Immature natural killer cell (primary cell): ENCODE measurements around the gene PRKCQ. TPM values are rescaled to one million over a fixed set of nuclear protein-coding genes. Genes with fewer than 3 reads are reported as not detected.
A peak's percentile ranks its signal among the peaks of the same experiment; 100 is the strongest.

Source experiments
- DNase-seq, 3 donors: peaks; one replicate each; pipeline ENCODE4 v3.0.0; 2022; ENCODE audit warnings: mixed read lengths in 1 of 3
- H3K27ac Mint-ChIP-seq, 6 donors: one replicate each; pipeline ENCODE4 v1.8.0; 2020; ENCODE audit warnings: mixed read lengths in 6 of 6, mild to moderate bottlenecking in 5 of 6, inconsistent platforms in 4 of 6, moderate library complexity in 3 of 6
- H3K27me3 Mint-ChIP-seq, 3 donors: one replicate each; pipeline ENCODE4 v1.8.0; 2020 to 2021; ENCODE audit warnings: low read depth in 3 of 3, mild to moderate bottlenecking in 3 of 3, mixed read lengths in 3 of 3, moderate library complexity in 3 of 3, inconsistent platforms in 1 of 3
- H3K36me3 Mint-ChIP-seq, 3 donors: one replicate each; pipeline ENCODE4 v1.8.0; 2020; ENCODE audit warnings: mixed read lengths in 3 of 3, inconsistent platforms in 2 of 3, mild to moderate bottlenecking in 2 of 3
- H3K4me1 Mint-ChIP-seq, 2 donors: one replicate each; pipeline ENCODE4 v1.8.0; 2020; ENCODE audit warnings: inconsistent platforms in 2 of 2, mild to moderate bottlenecking in 2 of 2, mixed read lengths in 2 of 2, moderate library complexity in 1 of 2
- H3K4me3 Mint-ChIP-seq, 5 donors: one replicate each; pipeline ENCODE4 v1.8.0; 2020; ENCODE audit warnings: mild to moderate bottlenecking in 5 of 5, mixed read lengths in 5 of 5, inconsistent platforms in 3 of 5, moderate library complexity in 3 of 5
- H3K9me3 Mint-ChIP-seq, 6 donors: one replicate each; pipeline ENCODE4 v1.8.0; 2020; ENCODE audit warnings: mild to moderate bottlenecking in 6 of 6, mixed read lengths in 6 of 6, inconsistent platforms in 4 of 6, moderate library complexity in 3 of 6
- polyA plus RNA-seq, 3 donors: library from polyadenylated mRNA; unstranded; fragments of 300-500 nt; fragmentation: Illumina TruSeq; gene quantifications; one replicate each; pipeline ENCODE4 v1.2.3, GENCODE V29; 2021

The PRKCQ gene
- 10 to 100 TPM; 20.2 to 46.5 (median 36.5) TPM for polyA plus RNA-seq

- H3K4me3 Mint-ChIP-seq: peak within 1 kb of the TSS; percentile 97 to 99 (median 98)
- peaks cover 7 to 23% (median 19%) of the 10 kb centered on the region in 3 donors for H3K36me3 Mint-ChIP-seq
- peaks cover 86 to 89% of the 10 kb centered on the region in 2 donors for H3K4me1 Mint-ChIP-seq
- DNase-seq: peak in 1 of 3 donors; percentile 42
- H3K27ac Mint-ChIP-seq: peak within 1 kb of the TSS; percentile 94 to 98 (median 96)
- peaks cover 0 to 12% (median 0%) of the 10 kb centered on the region in 3 donors for H3K27me3 Mint-ChIP-seq
- H3K9me3 Mint-ChIP-seq: no peaks in the 10 kb centered on the region
These were observed at the start of gene PRKCQ for GRCh38 chr10:6579904-6580278. TSS of gene PRKCQ (minus strand) at chr10:6580276. CDS start at chr10:6515135, 65,141 bp downstream.

GRCh38 chr10:6625428-6625827 lies 45.4 kb upstream of the PRKCQ start:
- Mint-ChIP-seq H3K4me3 (no peak overlapping the region), H3K9me3 (no peaks in the 10 kb centered on the region), H3K27me3 (peaks cover 0 to 2% (median 0%) of the 10 kb centered on the region in 3 donors), H3K36me3 (peaks cover 0 to 25% (median 3%) of the 10 kb centered on the region in 3 donors), H3K27ac (no peak overlapping the region), H3K4me1 (peaks cover 0 to 10% of the 10 kb centered on the region in 2 donors)
- DNase-seq: no peak

- H3K9me3 Mint-ChIP-seq: no peaks in the 10 kb centered on the region
- peaks cover 0 to 30% (median 11%) of the 10 kb centered on the region in 3 donors for H3K36me3 Mint-ChIP-seq
- H3K27me3 Mint-ChIP-seq: peaks cover 0 to 2% (median 0%) of the 10 kb centered on the region in 3 donors
- DNase-seq: no peak
- H3K27ac Mint-ChIP-seq: no peak overlapping the region
- peaks cover 0 to 10% of the 10 kb centered on the region in 2 donors for H3K4me1 Mint-ChIP-seq
- H3K4me3 Mint-ChIP-seq: no peak overlapping the region
These were observed 44.3 kb upstream of the PRKCQ start for GRCh38 chr10:6624392-6624791.

- peaks cover 0 to 30% (median 11%) of the 10 kb centered on the region in 3 donors for H3K36me3 Mint-ChIP-seq
- H3K4me1 Mint-ChIP-seq: peaks cover 0 to 10% of the 10 kb centered on the region in 2 donors
- no peak overlapping the region for H3K4me3 Mint-ChIP-seq
- DNase-seq: no peak
- no peaks in the 10 kb centered on the region for H3K9me3 Mint-ChIP-seq
- H3K27ac Mint-ChIP-seq: no peak overlapping the region
- H3K27me3 Mint-ChIP-seq: peaks cover 0 to 2% (median 0%) of the 10 kb centered on the region in 3 donors
These were observed 42.8 kb upstream of the PRKCQ start for GRCh38 chr10:6622921-6623320.

GRCh38 chr10:6621536-6621935 lies 41.5 kb upstream of the PRKCQ start:
- Mint-ChIP-seq H3K36me3 (peaks cover 0 to 30% (median 9%) of the 10 kb centered on the region in 3 donors), H3K4me3 (no peak overlapping the region), H3K9me3 (no peaks in the 10 kb centered on the region), H3K27ac (no peak overlapping the region), H3K27me3 (peaks cover 0 to 2% (median 0%) of the 10 kb centered on the region in 3 donors), H3K4me1 (peaks cover 0 to 10% of the 10 kb centered on the region in 2 donors)
- no peak for DNase-seq

GRCh38 chr10:6619660-6620059 lies 39.6 kb upstream of the PRKCQ start:
- no peak overlapping the region for H3K27ac Mint-ChIP-seq
- no peaks in the 10 kb centered on the region for H3K4me1 Mint-ChIP-seq
- peaks cover 0 to 2% (median 0%) of the 10 kb centered on the region in 3 donors for H3K27me3 Mint-ChIP-seq
- H3K9me3 Mint-ChIP-seq: peaks cover 0 to 1% (median 0%) of the 10 kb centered on the region in 6 donors
- H3K36me3 Mint-ChIP-seq: peaks cover 4 to 35% (median 8%) of the 10 kb centered on the region in 3 donors
- no peak for DNase-seq
- H3K4me3 Mint-ChIP-seq: no peak overlapping the region

GRCh38 chr10:6618340-6618739 lies 38.3 kb upstream of the PRKCQ start:
- H3K4me1 Mint-ChIP-seq: peaks cover 3 to 5% of the 10 kb centered on the region in 2 donors
- DNase-seq: no peak

GRCh38 chr10:6617309-6618076 lies 37.4 kb upstream of the PRKCQ start:
- DNase-seq: no peak
- no peak overlapping the region for H3K27ac Mint-ChIP-seq
- peaks cover 11 to 12% of the 10 kb centered on the region in 2 donors for H3K4me1 Mint-ChIP-seq
- peaks cover 0 to 1% (median 0%) of the 10 kb centered on the region in 3 donors for H3K27me3 Mint-ChIP-seq
- peaks cover 4 to 30% (median 13%) of the 10 kb centered on the region in 3 donors for H3K36me3 Mint-ChIP-seq
- H3K4me3 Mint-ChIP-seq: no peak overlapping the region
- peaks cover 0 to 2% (median 0%) of the 10 kb centered on the region in 6 donors for H3K9me3 Mint-ChIP-seq

More at GRCh38 chr10:6618340-6618739, 38.3 kb upstream of the PRKCQ start:
- peaks cover 4 to 36% (median 13%) of the 10 kb centered on the region in 3 donors for H3K36me3 Mint-ChIP-seq
- H3K27ac Mint-ChIP-seq: no peak overlapping the region
- H3K4me3 Mint-ChIP-seq: no peak overlapping the region
- H3K27me3 Mint-ChIP-seq: peaks cover 0 to 1% (median 0%) of the 10 kb centered on the region in 3 donors
- H3K9me3 Mint-ChIP-seq: peaks cover 0 to 2% (median 0%) of the 10 kb centered on the region in 6 donors

GRCh38 chr10:6615971-6616370 lies 35.9 kb upstream of the PRKCQ start:
- peaks cover 4 to 20% (median 13%) of the 10 kb centered on the region in 3 donors for H3K36me3 Mint-ChIP-seq
- H3K27ac Mint-ChIP-seq: no peak overlapping the region
- H3K27me3 Mint-ChIP-seq: peaks cover 0 to 1% (median 0%) of the 10 kb centered on the region in 3 donors
- H3K4me3 Mint-ChIP-seq: no peak overlapping the region
- H3K4me1 Mint-ChIP-seq: peaks cover 26 to 28% of the 10 kb centered on the region in 2 donors
- H3K9me3 Mint-ChIP-seq: peaks cover 0 to 2% (median 0%) of the 10 kb centered on the region in 6 donors
- DNase-seq: no peak

GRCh38 chr10:6612371-6612770 lies 32.3 kb upstream of the PRKCQ start:
- Mint-ChIP-seq H3K36me3 (peaks cover 8 to 24% (median 24%) of the 10 kb centered on the region in 3 donors), H3K27ac (peak overlapping the region in 5 of 6 donors; percentile 1 to 56 (median 26)), H3K9me3 (peaks cover 0 to 2% (median 0%) of the 10 kb centered on the region in 6 donors), H3K4me3 (peak overlapping the region; percentile 25 to 77 (median 51)), H3K4me1 (peaks cover 40 to 42% of the 10 kb centered on the region in 2 donors), H3K27me3 (peaks cover 0 to 1% (median 0%) of the 10 kb centered on the region in 3 donors)
- DNase-seq: peak; percentile 50 to 63 (median 52)

GRCh38 chr10:6610647-6611046 lies 30.6 kb upstream of the PRKCQ start:
- Mint-ChIP-seq H3K4me3 (peak overlapping the region in 2 of 5 donors; percentile 3 to 19), H3K4me1 (peaks cover 45 to 48% of the 10 kb centered on the region in 2 donors), H3K36me3 (peaks cover 9 to 36% (median 23%) of the 10 kb centered on the region in 3 donors), H3K27ac (peak overlapping the region in 3 of 6 donors; percentile 8 to 51 (median 48)), H3K27me3 (peaks cover 1 to 3% (median 2%) of the 10 kb centered on the region in 3 donors), H3K9me3 (peaks cover 0 to 2% (median 0%) of the 10 kb centered on the region in 6 donors)
- DNase-seq: no peak

GRCh38 chr10:6609625-6610024 lies 29.5 kb upstream of the PRKCQ start:
- Mint-ChIP-seq H3K36me3 (peaks cover 7 to 40% (median 25%) of the 10 kb centered on the region in 3 donors), H3K9me3 (peaks cover 0 to under 1% (median 0%) of the 10 kb centered on the region in 6 donors), H3K27ac (peak overlapping the region in 2 of 6 donors; percentile 0 to 34), H3K4me1 (peaks cover 45 to 48% of the 10 kb centered on the region in 2 donors), H3K27me3 (peaks cover 1 to 6% (median 2%) of the 10 kb centered on the region in 3 donors), H3K4me3 (no peak overlapping the region)
- no peak for DNase-seq

- H3K36me3 Mint-ChIP-seq: peaks cover 7 to 42% (median 22%) of the 10 kb centered on the region in 3 donors
- peak overlapping the region in 1 of 6 donors; percentile 17 for H3K27ac Mint-ChIP-seq
- H3K4me1 Mint-ChIP-seq: peaks cover 37 to 39% of the 10 kb centered on the region in 2 donors
- H3K9me3 Mint-ChIP-seq: no peaks in the 10 kb centered on the region
- H3K27me3 Mint-ChIP-seq: peaks cover 0 to 6% (median 2%) of the 10 kb centered on the region in 3 donors
- H3K4me3 Mint-ChIP-seq: no peak overlapping the region
- no peak for DNase-seq
These were observed 27.7 kb upstream of the PRKCQ start for GRCh38 chr10:6607778-6608177.

GRCh38 chr10:6607182-6607581 lies 27.1 kb upstream of the PRKCQ start:
- Mint-ChIP-seq H3K4me1 (peaks cover 31 to 35% of the 10 kb centered on the region in 2 donors), H3K9me3 (no peaks in the 10 kb centered on the region), H3K27ac (no peak overlapping the region), H3K27me3 (peaks cover 0 to 6% (median 2%) of the 10 kb centered on the region in 3 donors), H3K36me3 (peaks cover 7 to 42% (median 22%) of the 10 kb centered on the region in 3 donors), H3K4me3 (no peak overlapping the region)
- peak in 1 of 3 donors; percentile 21 for DNase-seq
